Endothelial cell of umbilical vein (primary cell): ENCODE measurements around the gene PRDM2. TPM values are rescaled to one million over a fixed set of nuclear protein-coding genes. Genes with fewer than 3 reads are reported as not detected.

Experiments used
- BruUV-seq: library from RNA; stranded (reverse); fragments of 400-500 nt; replicated peaks from 2 replicates; lab custom pipeline; 2021; lab: Mats Ljungman, UMichigan
- CTCF ChIA-PET: fragments of 300-600, 350-600 bp; sonication (Branson Sonifier 250); formaldehyde crosslinking; loops from one replicate; lab custom pipeline; 2021; ENCODE audit warnings: antibody characterized with exemption, inconsistent platforms; lab: Charles Lee
- POLR2A ChIA-PET: fragments of 300-600, 350-600 bp; sonication (Branson Sonifier 250); formaldehyde crosslinking; loops from one replicate; lab custom pipeline; 2021; ENCODE audit warnings: antibody characterized with exemption, inconsistent platforms; lab: Charles Lee
- DNase-seq: peaks from one replicate; pipeline ENCODE4 v3.0.0-alpha.2; 2011; ENCODE audit warnings: low read depth, low spot score
- FAIRE-seq: peaks from 2 replicates; lab custom pipeline; 2011; peaks lifted over from hg19 to GRCh38; lab: Jason Lieb, UNC
- H2AFZ ChIP-seq: 2 replicates; pipeline ENCODE4 v1.6.0; 2012; ENCODE audit warnings: low read depth, low read length, control low read depth, inconsistent platforms
- H3K27ac ChIP-seq: 2 replicates; pipeline ENCODE4 v1.5.1; 2011; ENCODE audit warnings: low read depth, mild to moderate bottlenecking, control low read depth, low read length, moderate library complexity; ENCODE audit not compliant: insufficient read depth
- H3K27me3 ChIP-seq, 2 experiments: 2 replicates each; pipeline versions ENCODE4 v1.6.0 to v1.6.1; 2011; ENCODE audit warnings: low read length in 2 of 2, mixed read lengths in 1 of 2; ENCODE audit not compliant: control insufficient read depth in 2 of 2, insufficient read depth in 2 of 2
- H3K36me3 ChIP-seq, 2 experiments: 2 replicates in 1 of 2; 3 replicates in 1 of 2; pipeline ENCODE4 v1.5.1; 2011; ENCODE audit warnings: low read length in 2 of 2, mild to moderate bottlenecking in 1 of 2, moderate library complexity in 1 of 2; ENCODE audit not compliant: control insufficient read depth in 2 of 2, insufficient read depth in 2 of 2; ENCODE audit errors: extremely low read depth in 1 of 2
- H3K4me1 ChIP-seq: 3 replicates; pipeline ENCODE4 v1.5.1; 2011; ENCODE audit warnings: mild to moderate bottlenecking, low read length; ENCODE audit not compliant: control insufficient read depth, insufficient read depth; ENCODE audit errors: extremely low read depth
- H3K4me2 ChIP-seq: 2 replicates; pipeline ENCODE4 v1.6.1; 2011; ENCODE audit warnings: low read length, control low read depth, mixed read lengths; ENCODE audit not compliant: insufficient read depth
- H3K4me3 ChIP-seq, 3 experiments: fragments of 200-600 bp in 1 of 3; sonication (generic), shearing (Covaris generic) in 1 of 3; replicated peaks in 1 of 3; 2 replicates each; pipeline ENCODE4 v1.5.1; 2011 to 2016; ENCODE audit warnings: control low read depth in 3 of 3, low read length in 3 of 3, mild to moderate bottlenecking in 2 of 3, inconsistent platforms in 1 of 3, low read depth in 1 of 3, moderate library complexity in 1 of 3; ENCODE audit not compliant: insufficient read depth in 1 of 3
- H3K79me2 ChIP-seq: 2 replicates; pipeline ENCODE4 v1.6.0; 2012; ENCODE audit warnings: low read length, inconsistent platforms; ENCODE audit not compliant: control insufficient read depth, insufficient read depth
- H3K9ac ChIP-seq: replicated peaks from 2 replicates; pipeline ENCODE3; 2011; ENCODE audit warnings: low read length, control low read depth; ENCODE audit not compliant: insufficient read depth; ENCODE audit errors: extremely low read depth
- H3K9me1 ChIP-seq: replicated peaks from 3 replicates; pipeline ENCODE4 v1.6.0; 2011; ENCODE audit warnings: mild to moderate bottlenecking, low read length; ENCODE audit not compliant: control insufficient read depth, insufficient read depth; ENCODE audit errors: extremely low read depth
- H3K9me3 ChIP-seq: replicated peaks from 2 replicates; pipeline ENCODE4 v1.5.1; 2012; ENCODE audit warnings: low read length, inconsistent platforms; ENCODE audit not compliant: control insufficient read depth, insufficient read depth
- H4K20me1 ChIP-seq: replicated peaks from 2 replicates; pipeline ENCODE3; 2011; ENCODE audit warnings: mild to moderate bottlenecking, low read length; ENCODE audit not compliant: control insufficient read depth, insufficient read depth; ENCODE audit errors: extremely low read depth
- EZH2 ChIP-seq: IDR thresholded peaks from 2 replicates; pipeline ENCODE4 v1.6.1; 2012; ENCODE audit warnings: borderline replicate concordance, low read depth, mild to moderate bottlenecking, moderate library complexity, low read length, inconsistent platforms; ENCODE audit not compliant: severe bottlenecking
- FOS ChIP-seq: IDR thresholded peaks from 2 replicates; pipeline ENCODE4 v1.6.1; 2011; ENCODE audit warnings: mild to moderate bottlenecking, low read length, moderate library complexity, borderline replicate concordance; ENCODE audit not compliant: insufficient read depth
- GATA2 ChIP-seq: IDR thresholded peaks from 2 replicates; pipeline ENCODE4 v1.7.0; 2011; ENCODE audit warnings: low read depth, mild to moderate bottlenecking, moderate library complexity, mixed read lengths, low read length; ENCODE audit not compliant: insufficient read length, insufficient read depth
- JUN ChIP-seq: IDR thresholded peaks from 2 replicates; pipeline ENCODE4 v1.6.1; 2011; ENCODE audit warnings: borderline replicate concordance, low read depth; ENCODE audit not compliant: insufficient read length, insufficient read depth
- MYC ChIP-seq: IDR thresholded peaks from one replicate; pipeline ENCODE4 v1.6.1; 2011; ENCODE audit warnings: mild to moderate bottlenecking, low read depth, low read length
- POLR2A ChIP-seq: IDR thresholded peaks from 2 replicates; pipeline ENCODE4 v1.6.1; 2012; ENCODE audit warnings: low read depth, mild to moderate bottlenecking, control low read depth, low read length
- POLR2AphosphoS5 ChIP-seq: IDR thresholded peaks from 2 replicates; pipeline ENCODE4 v1.6.1; 2012; ENCODE audit warnings: low read depth, mild to moderate bottlenecking, control low read depth, low read length, moderate library complexity; ENCODE audit not compliant: insufficient read depth
- dilution Hi-C: fragments of 300-500 bp; cut with MboI; formaldehyde crosslinking; loops from one replicate; pipeline ENCODE4 v1.15.0; 2019; ENCODE audit warnings: low sequenced_read_pairs; ENCODE audit not compliant: extremely low pct_ligation_motif_present
- intact Hi-C: fragments of 100-400 bp; cut with micrococcal nuclease; formaldehyde crosslinking; loops from one replicate; pipeline ENCODE4 v1.10.0; 2022
- polyA plus RNA-seq, 4 experiments: library from polyadenylated mRNA; depleted of rRNA in 3 of 4; stranded (reverse) in 3 of 4; unstranded in 1 of 4; fragments of >200 nt; gene quantifications; 2 replicates each; pipeline versions ENCODE4 v1.2.1 to v1.2.3, GENCODE V29; 2011 to 2012; ENCODE audit warnings: missing spikeins in 1 of 4
- total RNA-seq: library from RNA; stranded (reverse); gene quantifications from 2 replicates; pipeline ENCODE4 v1.2.3, GENCODE V29; 2021
- TF ChIP-seq, protein P1 (sequence below), 2 donors: IDR thresholded peaks; 1 replicate in 1 of 2; 2 replicates in 1 of 2; pipeline ENCODE4 v1.5.1; 2011; ENCODE audit warnings: low read length in 2 of 2, mild to moderate bottlenecking in 2 of 2, moderate library complexity in 2 of 2, control low read depth in 1 of 2, inconsistent platforms in 1 of 2, low read depth in 1 of 2; ENCODE audit not compliant: insufficient read depth in 1 of 2; ENCODE audit errors: extremely low read depth in 1 of 2
- TF ChIP-seq, protein P2 (sequence below): IDR thresholded peaks from 2 replicates; pipeline ENCODE4 v1.6.1; 2011; ENCODE audit not compliant: insufficient read depth, insufficient read length

PRDM2 gene
- total and polyA plus RNA-seq, 2 donors (not counting 3 experiments of a cell fraction or from before 2014, with no cell fraction given), result 11.3 to 35.7 TPM

DNA sequence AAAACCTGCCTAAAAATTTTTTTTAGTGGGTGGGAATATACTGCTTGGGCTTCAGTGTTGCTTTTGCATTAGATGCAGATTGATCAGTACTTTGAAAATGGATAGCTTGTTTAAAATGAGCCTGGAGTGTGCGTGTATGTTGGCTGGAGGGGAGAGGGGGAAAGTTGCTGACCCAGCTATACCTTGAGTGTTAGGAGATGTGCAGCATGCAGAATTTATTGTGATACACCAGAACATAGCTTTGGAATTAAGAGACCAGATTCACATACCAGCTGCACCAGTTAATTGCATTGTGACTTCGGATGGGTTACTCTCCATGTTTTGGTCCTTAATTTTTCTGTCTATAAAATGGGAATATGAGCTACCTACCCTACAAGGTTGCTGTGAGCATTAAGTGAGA lies 60.4 kb downstream of the PRDM2 start:
- H3K27me3 ChIP-seq, result no peaks in the 10 kb centered on the region
- H3K79me2 ChIP-seq, result peaks cover 96% of the 10 kb centered on the region
- dilution Hi-C loops (no loop called here), intact Hi-C loops (no loop called here)
- BruUV-seq, result no TSS peak
- no peaks in the 10 kb centered on the region for H3K4me1 ChIP-seq
- POLR2A ChIA-PET, result no interaction called here
- no peaks in the 10 kb centered on the region for H3K9me1 ChIP-seq
- no peak for FAIRE-seq
- CTCF ChIA-PET, result interaction anchor here (2.6 kb wide), 1 partner anchor 11 kb away, joined by 12 read pairs; no protein-coding TSS in a partner anchor
- no peak overlapping the region for H3K4me3 ChIP-seq
- H3K9ac ChIP-seq, result no peak overlapping the region
- no peak overlapping the region for H3K27ac ChIP-seq
- no peaks in the 10 kb centered on the region for H3K9me3 ChIP-seq
- H4K20me1 ChIP-seq, result peaks cover 20% of the 10 kb centered on the region
- DNase-seq, result no peak
- no peak overlapping the region for H2AFZ ChIP-seq
- H3K4me2 ChIP-seq, result no peak overlapping the region
- H3K36me3 ChIP-seq, result no peaks in the 10 kb centered on the region
- TF ChIP-seq, protein P1, sequence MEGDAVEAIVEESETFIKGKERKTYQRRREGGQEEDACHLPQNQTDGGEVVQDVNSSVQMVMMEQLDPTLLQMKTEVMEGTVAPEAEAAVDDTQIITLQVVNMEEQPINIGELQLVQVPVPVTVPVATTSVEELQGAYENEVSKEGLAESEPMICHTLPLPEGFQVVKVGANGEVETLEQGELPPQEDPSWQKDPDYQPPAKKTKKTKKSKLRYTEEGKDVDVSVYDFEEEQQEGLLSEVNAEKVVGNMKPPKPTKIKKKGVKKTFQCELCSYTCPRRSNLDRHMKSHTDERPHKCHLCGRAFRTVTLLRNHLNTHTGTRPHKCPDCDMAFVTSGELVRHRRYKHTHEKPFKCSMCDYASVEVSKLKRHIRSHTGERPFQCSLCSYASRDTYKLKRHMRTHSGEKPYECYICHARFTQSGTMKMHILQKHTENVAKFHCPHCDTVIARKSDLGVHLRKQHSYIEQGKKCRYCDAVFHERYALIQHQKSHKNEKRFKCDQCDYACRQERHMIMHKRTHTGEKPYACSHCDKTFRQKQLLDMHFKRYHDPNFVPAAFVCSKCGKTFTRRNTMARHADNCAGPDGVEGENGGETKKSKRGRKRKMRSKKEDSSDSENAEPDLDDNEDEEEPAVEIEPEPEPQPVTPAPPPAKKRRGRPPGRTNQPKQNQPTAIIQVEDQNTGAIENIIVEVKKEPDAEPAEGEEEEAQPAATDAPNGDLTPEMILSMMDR (IDR thresholded peaks at IDR 0.05; ENCODE audit: extremely low read depth in 1 of 2, insufficient read depth in 1 of 2, low read depth in 1 of 2, low read length in 2 of 2), result no peak
- TF ChIP-seq POLR2AphosphoS5 (no peak), FOS (no peak), POLR2A (no peak), JUN (no peak), EZH2 (no peak), GATA2 (no peak), MYC (no peak)
- TF ChIP-seq, protein P2, sequence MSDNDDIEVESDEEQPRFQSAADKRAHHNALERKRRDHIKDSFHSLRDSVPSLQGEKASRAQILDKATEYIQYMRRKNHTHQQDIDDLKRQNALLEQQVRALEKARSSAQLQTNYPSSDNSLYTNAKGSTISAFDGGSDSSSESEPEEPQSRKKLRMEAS, result no peak
